Measurements from ENCODE around the gene RTN4IP1.
A peak's percentile ranks its signal among the peaks of the same experiment; 100 is the strongest.

GRCh38 chr6:106546691-106547414 lies 82.4 kb downstream of the RTN4IP1 start:
- TF ChIP-seq EZH2phosphoT487 (IDR thresholded peaks at IDR 0.05; ENCODE audit: borderline replicate concordance, low read depth) (no peak), CTCF (IDR thresholded peaks at IDR 0.05) (no peak), RXRA (IDR thresholded peaks at IDR 0.05; ENCODE audit: borderline replicate concordance, low read depth) (0 out of 2 replicates have a peak, but pooled peaks have one; percentile 32), SMC3 (IDR thresholded peaks at IDR 0.05; ENCODE audit: low read depth, low read length) (no peak), USF1 (IDR thresholded peaks at IDR 0.05; ENCODE audit: borderline replicate concordance, low read depth) (no peak), MAX (IDR thresholded peaks at IDR 0.05; ENCODE audit: low read depth) (peak; percentile 45; the same call in 1 of the 2 replicates), EP300 (IDR thresholded peaks at IDR 0.05; ENCODE audit: borderline replicate concordance in 1 of 2, low read depth in 1 of 2, low read length in 1 of 2) (peak; percentile 21 to 91; a peak in 2 of 4 replicates)

Data from SK-N-SH (cell line).